HAP-1 (cell line): ENCODE data around the gene GLO1.
A peak's percentile ranks its signal among the peaks of the same experiment; 100 is the strongest.
"Not testable (repeated sequence)": the region's sequence is repeated elsewhere in the genome, so short reads cannot be mapped to it uniquely, and the experiment has no call there.

Experiments
- DNase-seq, 2 experiments: peaks; one replicate each; pipeline ENCODE4 v3.0.0-alpha.2; 2016 to 2020; ENCODE audit warnings: low spot score in 2 of 2
- H3K27me3 ChIP-seq: fragments of 250-450 bp; sonication (Bioruptor Pico); 2 replicates; pipeline ENCODE4 v1.5.1; 2020; ENCODE audit warnings: low read depth, mild to moderate bottlenecking, moderate library complexity
- H3K36me3 ChIP-seq: fragments of 250-450 bp; sonication (Bioruptor Pico); replicated peaks from 2 replicates; pipeline ENCODE4 v1.5.1; 2020; ENCODE audit warnings: mild to moderate bottlenecking
- H3K4me1 ChIP-seq: fragments of 250-450 bp; sonication (Bioruptor Pico); 2 replicates; pipeline ENCODE4 v1.5.1; 2020; ENCODE audit warnings: mild to moderate bottlenecking
- H3K4me3 ChIP-seq: fragments of 250-450 bp; sonication (Bioruptor Pico); 2 replicates; pipeline ENCODE4 v1.5.1; 2020; ENCODE audit warnings: mild to moderate bottlenecking, moderate library complexity
- H3K9me3 ChIP-seq: fragments of 250-450 bp; sonication (Bioruptor Pico); 2 replicates; pipeline ENCODE4 v1.5.1; 2020; ENCODE audit warnings: mild to moderate bottlenecking, moderate library complexity
- in situ Hi-C: fragments of 300-500 bp; cut with MboI; formaldehyde crosslinking; loops from 3 replicates; pipeline ENCODE4 v1.14.3; 2020; ENCODE audit warnings: low sequenced_read_pairs, inconsistent platforms, mixed read lengths

GLO1 gene

GRCh38 chr6:38720295-38720694 is 17.4 kb upstream of the GLO1 start:
- H3K4me3 ChIP-seq, result no peak overlapping the region

GRCh38 chr6:38719358-38719757 is 16.4 kb upstream of the GLO1 start:
- in situ Hi-C loops, result no loop called here

More at GRCh38 chr6:38720295-38720694, 17.4 kb upstream of the GLO1 start:
- in situ Hi-C loops, result no loop called here
- H3K27me3 ChIP-seq, result no peaks in the 10 kb centered on the region
- no peaks in the 10 kb centered on the region for H3K9me3 ChIP-seq
- DNase-seq, result peak; percentile 12
- H3K4me1 ChIP-seq, result no peaks in the 10 kb centered on the region
- H3K36me3 ChIP-seq, result no peaks in the 10 kb centered on the region

GRCh38 chr6:38716825-38717224 is 13.9 kb upstream of the GLO1 start:
- Histone ChIP-seq H3K4me1 (no peaks in the 10 kb centered on the region), H3K36me3 (no peaks in the 10 kb centered on the region), H3K9me3 (no peaks in the 10 kb centered on the region), H3K27me3 (no peaks in the 10 kb centered on the region), H3K4me3 (no peak overlapping the region)
- DNase-seq, result no peak
- in situ Hi-C loops, result no loop called here

More at GRCh38 chr6:38719358-38719757, 16.4 kb upstream of the GLO1 start:
- no peak for DNase-seq
- Histone ChIP-seq H3K4me1 (no peaks in the 10 kb centered on the region), H3K36me3 (no peaks in the 10 kb centered on the region), H3K27me3 (no peaks in the 10 kb centered on the region), H3K9me3 (no peaks in the 10 kb centered on the region), H3K4me3 (no peak overlapping the region)

- H3K4me3 ChIP-seq, result no peak within 1 kb of the TSS
- no peaks in the 10 kb centered on the region for H3K4me1 ChIP-seq
- no peaks in the 10 kb centered on the region for H3K9me3 ChIP-seq
- no peak for DNase-seq
- H3K27me3 ChIP-seq, result no peaks in the 10 kb centered on the region
- in situ Hi-C loops, result no loop called here
- H3K36me3 ChIP-seq, result no peaks in the 10 kb centered on the region
Measured at GRCh38 chr6:38715016-38715689, 12.2 kb upstream of the GLO1 start, which contains the start of gene DNAH8. Gene DNAH8 (plus strand): TSS chr6:38715311. CDS start chr6:38722810, 7,499 bp downstream.

GRCh38 chr6:38714239-38715015 is 11.5 kb upstream of the GLO1 start:
- Histone ChIP-seq H3K27me3 (no peaks in the 10 kb centered on the region), H3K4me1 (no peaks in the 10 kb centered on the region), H3K4me3 (no peak overlapping the region), H3K9me3 (no peaks in the 10 kb centered on the region), H3K36me3 (no peaks in the 10 kb centered on the region)
- no peak for DNase-seq
- in situ Hi-C loops, result no loop called here

- Histone ChIP-seq H3K27me3 (peaks cover 1% of the 10 kb centered on the region; the same call in 1 of the 2 replicates), H3K4me1 (no peaks in the 10 kb centered on the region), H3K9me3 (no peaks in the 10 kb centered on the region), H3K36me3 (no peaks in the 10 kb centered on the region), H3K4me3 (no peak overlapping the region)
- in situ Hi-C loops, result no loop called here
- no peak for DNase-seq
Measured at GRCh38 chr6:38713812-38714211, 10.9 kb upstream of the GLO1 start.

GRCh38 chr6:38708496-38708895 is 5.6 kb upstream of the GLO1 start:
- no peaks in the 10 kb centered on the region for H3K36me3 ChIP-seq
- in situ Hi-C loops, result no loop called here
- no peaks in the 10 kb centered on the region for H3K4me1 ChIP-seq
- DNase-seq, result no peak
- no peaks in the 10 kb centered on the region for H3K9me3 ChIP-seq
- peaks cover 11% of the 10 kb centered on the region for H3K27me3 ChIP-seq
- H3K4me3 ChIP-seq, result no peak overlapping the region

GRCh38 chr6:38705924-38706323 is 3.0 kb upstream of the GLO1 start:
- no peak overlapping the region for H3K4me3 ChIP-seq
- H3K36me3 ChIP-seq, result peaks cover 11% of the 10 kb centered on the region; the same call in 1 of the 2 replicates
- peaks cover 11% of the 10 kb centered on the region for H3K27me3 ChIP-seq
- H3K4me1 ChIP-seq, result peaks cover 3% of the 10 kb centered on the region
- DNase-seq, result no peak
- in situ Hi-C loops, result no loop called here
- peaks cover 2% of the 10 kb centered on the region; the same call in 1 of the 2 replicates for H3K9me3 ChIP-seq

GRCh38 chr6:38703949-38704590 is 1.1 kb upstream of the GLO1 start:
- no peak for DNase-seq
- Histone ChIP-seq H3K27me3 (peaks cover 11% of the 10 kb centered on the region), H3K36me3 (peaks cover 12% of the 10 kb centered on the region; the same call in 1 of the 2 replicates), H3K4me3 (no peak overlapping the region), H3K4me1 (peaks cover 3% of the 10 kb centered on the region), H3K9me3 (peaks cover 12% of the 10 kb centered on the region)
- in situ Hi-C loops, result no loop called here

- no peak for DNase-seq
- in situ Hi-C loops, result no loop called here
- H3K27me3 ChIP-seq, result 0 out of 2 replicates have a peak, but pooled peaks cover 2% of the 10 kb centered on the region
- H3K36me3 ChIP-seq, result peaks cover 15% of the 10 kb centered on the region; the same call in 1 of the 2 replicates
- peak overlapping the region; percentile 75; the same call in 1 of the 2 replicates for H3K4me3 ChIP-seq
- H3K9me3 ChIP-seq, result peaks cover 12% of the 10 kb centered on the region
- H3K4me1 ChIP-seq, result peaks cover 3% of the 10 kb centered on the region
Measured at GRCh38 chr6:38701551-38701950, 1.4 kb downstream of the GLO1 start.

GRCh38 chr6:38699702-38700101 is 3.2 kb downstream of the GLO1 start:
- H3K36me3 ChIP-seq, result peaks cover 15% of the 10 kb centered on the region; the same call in 1 of the 2 replicates
- H3K27me3 ChIP-seq, in situ Hi-C loops, H3K4me1 ChIP-seq, DNase-seq, H3K4me3 ChIP-seq: not testable (repeated sequence)
- peaks cover 12% of the 10 kb centered on the region for H3K9me3 ChIP-seq

GRCh38 chr6:38697846-38698245 is 5.1 kb downstream of the GLO1 start:
- no peaks in the 10 kb centered on the region for H3K27me3 ChIP-seq
- peaks cover 15% of the 10 kb centered on the region; the same call in 1 of the 2 replicates for H3K36me3 ChIP-seq
- H3K4me3 ChIP-seq, result no peak overlapping the region
- in situ Hi-C loops, result no loop called here
- no peak for DNase-seq
- H3K4me1 ChIP-seq, result no peaks in the 10 kb centered on the region; the same call in 1 of the 2 replicates
- peaks cover 12% of the 10 kb centered on the region for H3K9me3 ChIP-seq

GRCh38 chr6:38696345-38696744 is 6.6 kb downstream of the GLO1 start:
- Histone ChIP-seq H3K27me3 (no peaks in the 10 kb centered on the region), H3K4me1 (no peaks in the 10 kb centered on the region; the same call in 1 of the 2 replicates), H3K9me3 (peaks cover 10% of the 10 kb centered on the region), H3K4me3 (no peak overlapping the region), H3K36me3 (peaks cover 8% of the 10 kb centered on the region; the same call in 1 of the 2 replicates)
- in situ Hi-C loops, result no loop called here
- DNase-seq, result no peak
